HCT116 (cell line): ENCODE measurements around the gene CACNB1. TPM values are rescaled to one million over a fixed set of nuclear protein-coding genes. Genes with fewer than 3 reads are reported as not detected.

Experiments used
- ATAC-seq: fragments of 200-7000 bp; cut with Tn5 transposase; 2 replicates; pipeline ENCODE4 v1.9.1; 2020; ENCODE audit warnings: mild to moderate bottlenecking, moderate library complexity
- BruUV-seq: library from RNA; stranded (reverse); fragments of 400-500 nt; replicated peaks from 2 replicates; lab custom pipeline; 2021; lab: Mats Ljungman, UMichigan
- CTCF ChIA-PET: fragments of 300-600 bp; sonication (Branson Sonifier 250); formaldehyde crosslinking; loops from one replicate; lab custom pipeline; 2021; ENCODE audit warnings: antibody characterized with exemption; lab: Charles Lee
- POLR2A ChIA-PET: fragments of 300-600, 350-600 bp; sonication (Branson Sonifier 250); formaldehyde crosslinking; loops from one replicate; lab custom pipeline; 2021; ENCODE audit warnings: antibody characterized with exemption; lab: Charles Lee
- RAD21 ChIA-PET, 2 experiments: fragments of 300-600 bp; sonication (Branson Sonifier 250); formaldehyde crosslinking; loops; one replicate each; lab custom pipeline; 2023; ENCODE audit warnings: low total read pairs in 2 of 2; ENCODE audit not compliant: uncharacterized antibody in 2 of 2, unreplicated experiment in 2 of 2, low non-redundant PET in 1 of 2; lab: Charles Lee
- DNase-seq: peaks from one replicate; pipeline ENCODE4 v3.0.0-alpha.2; 2010; ENCODE audit warnings: low read depth, low spot score
- H2AFZ ChIP-seq: fragments of 200-600 bp; shearing (Covaris generic), sonication (generic); 2 replicates; pipeline ENCODE4 v1.6.1; 2017; ENCODE audit warnings: low read depth, mixed run types, mixed read lengths, antibody characterized with exemption, low read length; ENCODE audit not compliant: poor library complexity, severe bottlenecking
- H3K27ac ChIP-seq: 2 replicates; pipeline ENCODE4 v1.5.1; 2012; ENCODE audit warnings: low read depth, low read length
- H3K27me3 ChIP-seq: fragments of 200-600 bp; sonication (generic); 2 replicates; pipeline ENCODE4 v1.6.1; 2016; ENCODE audit warnings: mixed run types, low read length, mixed read lengths; ENCODE audit not compliant: insufficient read depth
- H3K36me3 ChIP-seq, 2 experiments: fragments of 200-500 bp in 1 of 2; fragments of 200-600 bp in 1 of 2; sonication (Bioruptor generic) in 1 of 2; sonication (generic) in 1 of 2; 2 replicates each; pipeline versions ENCODE4 v1.5.1 to v1.6.1; 2014 to 2016; ENCODE audit warnings: low read length in 2 of 2, inconsistent platforms in 1 of 2, mixed read lengths in 1 of 2, mixed run types in 1 of 2; ENCODE audit not compliant: insufficient read depth in 2 of 2, control insufficient read depth in 1 of 2
- H3K4me1 ChIP-seq, 2 experiments: fragments of 200-600 bp in 1 of 2; sonication (generic) in 1 of 2; 2 replicates each; pipeline versions ENCODE4 v1.5.1 to v1.6.1; 2012 to 2017; ENCODE audit warnings: low read length in 2 of 2, inconsistent platforms in 1 of 2, mild to moderate bottlenecking in 1 of 2, mixed read lengths in 1 of 2, mixed run types in 1 of 2, moderate library complexity in 1 of 2; ENCODE audit not compliant: insufficient read depth in 2 of 2, control insufficient read depth in 1 of 2
- H3K4me2 ChIP-seq: fragments of 200-600 bp; sonication (generic); 2 replicates; pipeline ENCODE4 v1.6.1; 2017; ENCODE audit warnings: mixed run types, low read length, mixed read lengths
- H3K4me3 ChIP-seq, 2 experiments: fragments of 200-600 bp in 1 of 2; sonication (generic) in 1 of 2; replicated peaks in 1 of 2; 2 replicates each; pipeline ENCODE4 v1.5.1; 2011 to 2016; ENCODE audit warnings: low read length in 2 of 2, control low read depth in 1 of 2, low read depth in 1 of 2, mild to moderate bottlenecking in 1 of 2, mixed read lengths in 1 of 2, mixed run types in 1 of 2
- H3K79me2 ChIP-seq: fragments of 200-600 bp; sonication (generic); 2 replicates; pipeline ENCODE4 v1.6.1; 2017; ENCODE audit warnings: mild to moderate bottlenecking, mixed run types, low read length, moderate library complexity, mixed read lengths; ENCODE audit not compliant: insufficient read depth
- H3K9ac ChIP-seq: fragments of 200-600 bp; sonication (generic); 2 replicates; pipeline ENCODE4 v1.6.1; 2016; ENCODE audit warnings: low read length, mixed read lengths
- H3K9me2 ChIP-seq: fragments of 200-600 bp; sonication (generic), shearing (Covaris generic); 2 replicates; pipeline ENCODE4 v1.6.1; 2017; ENCODE audit warnings: mixed run types, mild to moderate bottlenecking, moderate library complexity; ENCODE audit not compliant: insufficient read depth
- H3K9me3 ChIP-seq, 2 experiments: fragments of 200-500 bp in 1 of 2; fragments of 200-600 bp in 1 of 2; sonication (Bioruptor generic) in 1 of 2; sonication (generic) in 1 of 2; 2 replicates each; pipeline ENCODE4 v1.6.1; 2014 to 2017; ENCODE audit warnings: low read length in 2 of 2, mixed read lengths in 2 of 2, inconsistent platforms in 1 of 2, low read depth in 1 of 2, mild to moderate bottlenecking in 1 of 2, mixed run types in 1 of 2, moderate library complexity in 1 of 2; ENCODE audit not compliant: control insufficient read depth in 1 of 2, insufficient read depth in 1 of 2
- H4K20me1 ChIP-seq: fragments of 200-600 bp; sonication (generic), shearing (Covaris generic); 2 replicates; pipeline ENCODE4 v1.6.1; 2017; ENCODE audit warnings: mixed run types, mild to moderate bottlenecking, moderate library complexity; ENCODE audit not compliant: insufficient read depth
- CBX3 ChIP-seq: IDR thresholded peaks from 2 replicates; pipeline ENCODE4 v1.6.1; 2012; ENCODE audit warnings: low read depth
- CEBPB ChIP-seq: IDR thresholded peaks from 2 replicates; pipeline ENCODE4 v1.6.1; 2012; ENCODE audit warnings: low read depth
- EGR1 ChIP-seq: IDR thresholded peaks from 2 replicates; pipeline ENCODE4 v1.6.1; 2012; ENCODE audit warnings: low read depth
- ELF1 ChIP-seq: IDR thresholded peaks from 2 replicates; pipeline ENCODE4 v1.6.1; 2012; ENCODE audit warnings: low read depth, borderline replicate concordance
- JUND ChIP-seq: IDR thresholded peaks from 2 replicates; pipeline ENCODE4 v1.6.1; 2012
- POLR2A ChIP-seq: IDR thresholded peaks from 2 replicates; pipeline ENCODE4 v1.7.0; 2011; ENCODE audit warnings: borderline replicate concordance; ENCODE audit not compliant: insufficient read depth, insufficient read length; ENCODE audit errors: extremely low read depth
- POLR2AphosphoS5 ChIP-seq: IDR thresholded peaks from 2 replicates; pipeline ENCODE4 v1.6.1; 2011; ENCODE audit warnings: mild to moderate bottlenecking, low read depth, low read length, moderate library complexity
- RAD21 ChIP-seq: IDR thresholded peaks from 2 replicates; pipeline ENCODE4 v1.6.1; 2012; ENCODE audit warnings: low read depth, mild to moderate bottlenecking
- SRF ChIP-seq: IDR thresholded peaks from 2 replicates; pipeline ENCODE4 v1.6.1; 2012; ENCODE audit warnings: low read depth
- YY1 ChIP-seq: IDR thresholded peaks from 2 replicates; pipeline ENCODE4 v1.6.1; 2011; ENCODE audit warnings: low read length, low read depth, moderate library complexity, mild to moderate bottlenecking; ENCODE audit not compliant: insufficient replicate concordance; ENCODE audit errors: extremely low read depth
- ZBTB33 ChIP-seq: IDR thresholded peaks from 2 replicates; pipeline ENCODE4 v1.6.1; 2011; ENCODE audit warnings: mild to moderate bottlenecking, low read length, moderate library complexity; ENCODE audit not compliant: insufficient replicate concordance; ENCODE audit errors: extremely low read depth
- ZFX ChIP-seq: fragments of 450-650 bp; IDR thresholded peaks from 2 replicates; pipeline ENCODE4 v1.6.1; 2017
- ZNF274 ChIP-seq: fragments of 200-500 bp; sonication (Bioruptor generic); IDR thresholded peaks from 2 replicates; pipeline ENCODE4 v1.6.1; 2014; ENCODE audit warnings: mild to moderate bottlenecking, low read depth, low read length, inconsistent platforms
- intact Hi-C: fragments of 100-400 bp; cut with micrococcal nuclease; formaldehyde crosslinking; loops from 2 replicates; pipeline ENCODE4 v1.10.0; 2022
- total RNA-seq: library from RNA; stranded (reverse); gene quantifications from one replicate; pipeline ENCODE4 v1.2.1, GENCODE V29; 2021; ENCODE audit not compliant: unreplicated experiment
- TF ChIP-seq, protein P1 (sequence below): IDR thresholded peaks from 2 replicates; pipeline ENCODE4 v1.6.1; 2012; ENCODE audit warnings: low read depth
- TF ChIP-seq, protein P2 (sequence below): IDR thresholded peaks from 2 replicates; pipeline ENCODE4 v1.6.1; 2012

The CACNB1 gene
- total RNA-seq, 1 experiment from 2014 or later, result 13.0 TPM

DNA sequence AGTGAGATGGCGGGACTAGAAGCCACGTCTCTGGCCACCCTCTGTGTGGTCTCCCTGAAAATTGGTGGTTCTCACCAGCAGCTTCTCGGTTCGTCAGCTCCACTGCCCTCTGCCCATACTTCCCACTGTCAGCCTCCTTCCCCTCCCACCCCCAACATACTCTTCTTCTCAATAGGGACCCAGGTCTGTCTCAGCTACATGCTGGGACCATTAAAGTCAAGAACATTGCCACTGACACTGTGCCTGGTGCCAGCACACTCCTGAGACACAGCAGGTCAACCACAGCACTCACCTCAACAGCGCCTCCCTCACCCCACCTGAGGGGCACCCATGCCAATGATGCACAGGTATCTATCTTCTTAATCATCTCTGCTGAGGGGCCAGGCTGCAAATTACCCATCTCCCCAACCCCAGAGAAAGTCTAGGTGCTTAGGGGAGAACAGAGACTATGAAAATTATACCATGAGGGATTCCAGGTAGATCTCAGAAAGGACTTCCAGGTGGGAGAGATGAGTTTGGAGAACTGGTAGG lies 47.3 kb downstream of the CACNB1 start:
- H3K9me3 ChIP-seq, result no peaks in the 10 kb centered on the region
- RAD21 ChIA-PET, result no interaction called here
- TF ChIP-seq POLR2AphosphoS5, result no peak
- no peak for TF ChIP-seq ZNF274
- TF ChIP-seq, protein P1, sequence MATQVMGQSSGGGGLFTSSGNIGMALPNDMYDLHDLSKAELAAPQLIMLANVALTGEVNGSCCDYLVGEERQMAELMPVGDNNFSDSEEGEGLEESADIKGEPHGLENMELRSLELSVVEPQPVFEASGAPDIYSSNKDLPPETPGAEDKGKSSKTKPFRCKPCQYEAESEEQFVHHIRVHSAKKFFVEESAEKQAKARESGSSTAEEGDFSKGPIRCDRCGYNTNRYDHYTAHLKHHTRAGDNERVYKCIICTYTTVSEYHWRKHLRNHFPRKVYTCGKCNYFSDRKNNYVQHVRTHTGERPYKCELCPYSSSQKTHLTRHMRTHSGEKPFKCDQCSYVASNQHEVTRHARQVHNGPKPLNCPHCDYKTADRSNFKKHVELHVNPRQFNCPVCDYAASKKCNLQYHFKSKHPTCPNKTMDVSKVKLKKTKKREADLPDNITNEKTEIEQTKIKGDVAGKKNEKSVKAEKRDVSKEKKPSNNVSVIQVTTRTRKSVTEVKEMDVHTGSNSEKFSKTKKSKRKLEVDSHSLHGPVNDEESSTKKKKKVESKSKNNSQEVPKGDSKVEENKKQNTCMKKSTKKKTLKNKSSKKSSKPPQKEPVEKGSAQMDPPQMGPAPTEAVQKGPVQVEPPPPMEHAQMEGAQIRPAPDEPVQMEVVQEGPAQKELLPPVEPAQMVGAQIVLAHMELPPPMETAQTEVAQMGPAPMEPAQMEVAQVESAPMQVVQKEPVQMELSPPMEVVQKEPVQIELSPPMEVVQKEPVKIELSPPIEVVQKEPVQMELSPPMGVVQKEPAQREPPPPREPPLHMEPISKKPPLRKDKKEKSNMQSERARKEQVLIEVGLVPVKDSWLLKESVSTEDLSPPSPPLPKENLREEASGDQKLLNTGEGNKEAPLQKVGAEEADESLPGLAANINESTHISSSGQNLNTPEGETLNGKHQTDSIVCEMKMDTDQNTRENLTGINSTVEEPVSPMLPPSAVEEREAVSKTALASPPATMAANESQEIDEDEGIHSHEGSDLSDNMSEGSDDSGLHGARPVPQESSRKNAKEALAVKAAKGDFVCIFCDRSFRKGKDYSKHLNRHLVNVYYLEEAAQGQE, result no peak
- TF ChIP-seq, protein P2, sequence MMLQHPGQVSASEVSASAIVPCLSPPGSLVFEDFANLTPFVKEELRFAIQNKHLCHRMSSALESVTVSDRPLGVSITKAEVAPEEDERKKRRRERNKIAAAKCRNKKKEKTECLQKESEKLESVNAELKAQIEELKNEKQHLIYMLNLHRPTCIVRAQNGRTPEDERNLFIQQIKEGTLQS, result no peak
- TF ChIP-seq CEBPB, result no peak
- TF ChIP-seq ZFX, result no peak
- no peak for TF ChIP-seq YY1
- no peak for TF ChIP-seq EGR1
- no peak for TF ChIP-seq JUND
- no peak for TF ChIP-seq SRF
- TF ChIP-seq POLR2A, result no peak
- no peak for TF ChIP-seq ELF1
- no peak for TF ChIP-seq ZBTB33
- TF ChIP-seq CBX3, result no peak
- TF ChIP-seq RAD21, result no peak
- H3K27ac ChIP-seq, result no peak overlapping the region
- H4K20me1 ChIP-seq, result no peaks in the 10 kb centered on the region
- DNase-seq (no peak), ATAC-seq (no peak)
- H3K9ac ChIP-seq, result no peak overlapping the region
- no peaks in the 10 kb centered on the region for H3K36me3 ChIP-seq
- no peaks in the 10 kb centered on the region for H3K79me2 ChIP-seq
- no peaks in the 10 kb centered on the region for H3K9me2 ChIP-seq
- POLR2A ChIA-PET, result no interaction called here
- no peak overlapping the region for H2AFZ ChIP-seq
- no peaks in the 10 kb centered on the region for H3K27me3 ChIP-seq
- CTCF ChIA-PET, result interaction anchor here (5.5 kb wide), 1 partner anchor 167 kb away, joined by 28 read pairs; no protein-coding TSS in a partner anchor
- peaks cover 11 to 23% of the 10 kb centered on the region in 2 experiments for H3K4me1 ChIP-seq
- H3K4me2 ChIP-seq, result no peak overlapping the region
- intact Hi-C loops, result loop anchor here (10.0 kb wide), 1 partner anchor 415 kb away; the partner anchor contains the start of gene CISD3
- H3K4me3 ChIP-seq, result no peak overlapping the region
- no TSS peak for BruUV-seq
